HCT116 (cell line): ENCODE results near the gene CIAO2A. TPM values are rescaled to one million over a fixed set of nuclear protein-coding genes. Genes with fewer than 3 reads are reported as not detected.

ENCODE experiments used
- ATAC-seq: fragments of 200-7000 bp; cut with Tn5 transposase; 2 replicates; pipeline ENCODE4 v1.9.1; 2020; ENCODE audit warnings: mild to moderate bottlenecking, moderate library complexity
- BruUV-seq: library from RNA; stranded (reverse); fragments of 400-500 nt; replicated peaks from 2 replicates; lab custom pipeline; 2021; lab: Mats Ljungman, UMichigan
- CTCF ChIA-PET: fragments of 300-600 bp; sonication (Branson Sonifier 250); formaldehyde crosslinking; loops from one replicate; lab custom pipeline; 2021; ENCODE audit warnings: antibody characterized with exemption; lab: Charles Lee
- POLR2A ChIA-PET: fragments of 300-600, 350-600 bp; sonication (Branson Sonifier 250); formaldehyde crosslinking; loops from one replicate; lab custom pipeline; 2021; ENCODE audit warnings: antibody characterized with exemption; lab: Charles Lee
- RAD21 ChIA-PET, 2 experiments: fragments of 300-600 bp; sonication (Branson Sonifier 250); formaldehyde crosslinking; loops; one replicate each; lab custom pipeline; 2023; ENCODE audit warnings: low total read pairs in 2 of 2; ENCODE audit not compliant: uncharacterized antibody in 2 of 2, unreplicated experiment in 2 of 2, low non-redundant PET in 1 of 2; lab: Charles Lee
- DNase-seq: peaks from one replicate; pipeline ENCODE4 v3.0.0-alpha.2; 2010; ENCODE audit warnings: low read depth, low spot score
- H2AFZ ChIP-seq: fragments of 200-600 bp; shearing (Covaris generic), sonication (generic); 2 replicates; pipeline ENCODE4 v1.6.1; 2017; ENCODE audit warnings: low read depth, mixed run types, mixed read lengths, antibody characterized with exemption, low read length; ENCODE audit not compliant: poor library complexity, severe bottlenecking
- H3K27ac ChIP-seq: 2 replicates; pipeline ENCODE4 v1.5.1; 2012; ENCODE audit warnings: low read depth, low read length
- H3K27me3 ChIP-seq: fragments of 200-600 bp; sonication (generic); 2 replicates; pipeline ENCODE4 v1.6.1; 2016; ENCODE audit warnings: mixed run types, low read length, mixed read lengths; ENCODE audit not compliant: insufficient read depth
- H3K36me3 ChIP-seq, 2 experiments: fragments of 200-500 bp in 1 of 2; fragments of 200-600 bp in 1 of 2; sonication (Bioruptor generic) in 1 of 2; sonication (generic) in 1 of 2; 2 replicates each; pipeline versions ENCODE4 v1.5.1 to v1.6.1; 2014 to 2016; ENCODE audit warnings: low read length in 2 of 2, inconsistent platforms in 1 of 2, mixed read lengths in 1 of 2, mixed run types in 1 of 2; ENCODE audit not compliant: insufficient read depth in 2 of 2, control insufficient read depth in 1 of 2
- H3K4me1 ChIP-seq, 2 experiments: fragments of 200-600 bp in 1 of 2; sonication (generic) in 1 of 2; 2 replicates each; pipeline versions ENCODE4 v1.5.1 to v1.6.1; 2012 to 2017; ENCODE audit warnings: low read length in 2 of 2, inconsistent platforms in 1 of 2, mild to moderate bottlenecking in 1 of 2, mixed read lengths in 1 of 2, mixed run types in 1 of 2, moderate library complexity in 1 of 2; ENCODE audit not compliant: insufficient read depth in 2 of 2, control insufficient read depth in 1 of 2
- H3K4me2 ChIP-seq: fragments of 200-600 bp; sonication (generic); 2 replicates; pipeline ENCODE4 v1.6.1; 2017; ENCODE audit warnings: mixed run types, low read length, mixed read lengths
- H3K4me3 ChIP-seq, 2 experiments: fragments of 200-600 bp in 1 of 2; sonication (generic) in 1 of 2; replicated peaks in 1 of 2; 2 replicates each; pipeline ENCODE4 v1.5.1; 2011 to 2016; ENCODE audit warnings: low read length in 2 of 2, control low read depth in 1 of 2, low read depth in 1 of 2, mild to moderate bottlenecking in 1 of 2, mixed read lengths in 1 of 2, mixed run types in 1 of 2
- H3K79me2 ChIP-seq: fragments of 200-600 bp; sonication (generic); 2 replicates; pipeline ENCODE4 v1.6.1; 2017; ENCODE audit warnings: mild to moderate bottlenecking, mixed run types, low read length, moderate library complexity, mixed read lengths; ENCODE audit not compliant: insufficient read depth
- H3K9ac ChIP-seq: fragments of 200-600 bp; sonication (generic); 2 replicates; pipeline ENCODE4 v1.6.1; 2016; ENCODE audit warnings: low read length, mixed read lengths
- H3K9me2 ChIP-seq: fragments of 200-600 bp; sonication (generic), shearing (Covaris generic); 2 replicates; pipeline ENCODE4 v1.6.1; 2017; ENCODE audit warnings: mixed run types, mild to moderate bottlenecking, moderate library complexity; ENCODE audit not compliant: insufficient read depth
- H3K9me3 ChIP-seq, 2 experiments: fragments of 200-500 bp in 1 of 2; fragments of 200-600 bp in 1 of 2; sonication (Bioruptor generic) in 1 of 2; sonication (generic) in 1 of 2; 2 replicates each; pipeline ENCODE4 v1.6.1; 2014 to 2017; ENCODE audit warnings: low read length in 2 of 2, mixed read lengths in 2 of 2, inconsistent platforms in 1 of 2, low read depth in 1 of 2, mild to moderate bottlenecking in 1 of 2, mixed run types in 1 of 2, moderate library complexity in 1 of 2; ENCODE audit not compliant: control insufficient read depth in 1 of 2, insufficient read depth in 1 of 2
- H4K20me1 ChIP-seq: fragments of 200-600 bp; sonication (generic), shearing (Covaris generic); 2 replicates; pipeline ENCODE4 v1.6.1; 2017; ENCODE audit warnings: mixed run types, mild to moderate bottlenecking, moderate library complexity; ENCODE audit not compliant: insufficient read depth
- CEBPB ChIP-seq: IDR thresholded peaks from 2 replicates; pipeline ENCODE4 v1.6.1; 2012; ENCODE audit warnings: low read depth
- ELF1 ChIP-seq: IDR thresholded peaks from 2 replicates; pipeline ENCODE4 v1.6.1; 2012; ENCODE audit warnings: low read depth, borderline replicate concordance
- EZH2 ChIP-seq: fragments of 200-600 bp; sonication (generic); IDR thresholded peaks from 2 replicates; pipeline ENCODE4 v1.6.1; 2017; ENCODE audit warnings: antibody characterized with exemption, mixed run types
- SIN3A ChIP-seq: IDR thresholded peaks from 2 replicates; pipeline ENCODE4 v1.6.1; 2012; ENCODE audit warnings: low read depth
- SRF ChIP-seq: IDR thresholded peaks from 2 replicates; pipeline ENCODE4 v1.6.1; 2012; ENCODE audit warnings: low read depth
- TCF7L2 ChIP-seq: IDR thresholded peaks from 2 replicates; pipeline ENCODE4 v1.7.0; 2011; ENCODE audit warnings: borderline replicate concordance, inconsistent platforms; ENCODE audit not compliant: insufficient read depth, insufficient read length; ENCODE audit errors: extremely low read depth
- YY1 ChIP-seq: IDR thresholded peaks from 2 replicates; pipeline ENCODE4 v1.6.1; 2011; ENCODE audit warnings: low read length, low read depth, moderate library complexity, mild to moderate bottlenecking; ENCODE audit not compliant: insufficient replicate concordance; ENCODE audit errors: extremely low read depth
- ZBTB33 ChIP-seq: IDR thresholded peaks from 2 replicates; pipeline ENCODE4 v1.6.1; 2011; ENCODE audit warnings: mild to moderate bottlenecking, low read length, moderate library complexity; ENCODE audit not compliant: insufficient replicate concordance; ENCODE audit errors: extremely low read depth
- ZFX ChIP-seq: fragments of 450-650 bp; IDR thresholded peaks from 2 replicates; pipeline ENCODE4 v1.6.1; 2017
- intact Hi-C: fragments of 100-400 bp; cut with micrococcal nuclease; formaldehyde crosslinking; loops from 2 replicates; pipeline ENCODE4 v1.10.0; 2022
- total RNA-seq: library from RNA; stranded (reverse); gene quantifications from one replicate; pipeline ENCODE4 v1.2.1, GENCODE V29; 2021; ENCODE audit not compliant: unreplicated experiment
- TF ChIP-seq, protein P1 (sequence below): IDR thresholded peaks from 2 replicates; pipeline ENCODE4 v1.6.1; 2012; ENCODE audit warnings: low read depth

CIAO2A gene
- total RNA-seq, 1 experiment from 2014 or later = 69.3 TPM

- no peak for TF ChIP-seq SRF
- TF ChIP-seq CEBPB = no peak
- TF ChIP-seq ZFX = no peak
- no peak for TF ChIP-seq EZH2
- no peak for TF ChIP-seq ZBTB33
- no peak for TF ChIP-seq TCF7L2
- TF ChIP-seq SIN3A = no peak
- no peak for TF ChIP-seq ELF1
- no peak for TF ChIP-seq YY1
- TF ChIP-seq, protein P1, sequence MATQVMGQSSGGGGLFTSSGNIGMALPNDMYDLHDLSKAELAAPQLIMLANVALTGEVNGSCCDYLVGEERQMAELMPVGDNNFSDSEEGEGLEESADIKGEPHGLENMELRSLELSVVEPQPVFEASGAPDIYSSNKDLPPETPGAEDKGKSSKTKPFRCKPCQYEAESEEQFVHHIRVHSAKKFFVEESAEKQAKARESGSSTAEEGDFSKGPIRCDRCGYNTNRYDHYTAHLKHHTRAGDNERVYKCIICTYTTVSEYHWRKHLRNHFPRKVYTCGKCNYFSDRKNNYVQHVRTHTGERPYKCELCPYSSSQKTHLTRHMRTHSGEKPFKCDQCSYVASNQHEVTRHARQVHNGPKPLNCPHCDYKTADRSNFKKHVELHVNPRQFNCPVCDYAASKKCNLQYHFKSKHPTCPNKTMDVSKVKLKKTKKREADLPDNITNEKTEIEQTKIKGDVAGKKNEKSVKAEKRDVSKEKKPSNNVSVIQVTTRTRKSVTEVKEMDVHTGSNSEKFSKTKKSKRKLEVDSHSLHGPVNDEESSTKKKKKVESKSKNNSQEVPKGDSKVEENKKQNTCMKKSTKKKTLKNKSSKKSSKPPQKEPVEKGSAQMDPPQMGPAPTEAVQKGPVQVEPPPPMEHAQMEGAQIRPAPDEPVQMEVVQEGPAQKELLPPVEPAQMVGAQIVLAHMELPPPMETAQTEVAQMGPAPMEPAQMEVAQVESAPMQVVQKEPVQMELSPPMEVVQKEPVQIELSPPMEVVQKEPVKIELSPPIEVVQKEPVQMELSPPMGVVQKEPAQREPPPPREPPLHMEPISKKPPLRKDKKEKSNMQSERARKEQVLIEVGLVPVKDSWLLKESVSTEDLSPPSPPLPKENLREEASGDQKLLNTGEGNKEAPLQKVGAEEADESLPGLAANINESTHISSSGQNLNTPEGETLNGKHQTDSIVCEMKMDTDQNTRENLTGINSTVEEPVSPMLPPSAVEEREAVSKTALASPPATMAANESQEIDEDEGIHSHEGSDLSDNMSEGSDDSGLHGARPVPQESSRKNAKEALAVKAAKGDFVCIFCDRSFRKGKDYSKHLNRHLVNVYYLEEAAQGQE = no peak
- TF ChIP-seq, all 23 proteins: peak for 0
- H3K9me3 ChIP-seq = no peaks in the 10 kb centered on the region
- intact Hi-C loops = no loop called here
- no peak overlapping the region for H3K9ac ChIP-seq
- no peaks in the 10 kb centered on the region for H3K4me1 ChIP-seq
- H2AFZ ChIP-seq = no peak overlapping the region
- peaks cover 34 to 58% of the 10 kb centered on the region in 2 experiments for H3K36me3 ChIP-seq
- no peak overlapping the region for H3K4me3 ChIP-seq
- ChIA-PET RAD21 (no interaction called here), POLR2A (no interaction called here), CTCF (no interaction called here)
- H3K4me2 ChIP-seq = no peak overlapping the region
- H3K9me2 ChIP-seq = no peaks in the 10 kb centered on the region
- no TSS peak for BruUV-seq
- DNase-seq (no peak), ATAC-seq (no peak)
- no peaks in the 10 kb centered on the region for H3K79me2 ChIP-seq
- H3K27me3 ChIP-seq = no peaks in the 10 kb centered on the region
- H4K20me1 ChIP-seq = no peaks in the 10 kb centered on the region
- no peak overlapping the region for H3K27ac ChIP-seq
These were observed 34.1 kb upstream of the CIAO2A start for GRCh38 chr15:64127521-64128270.
